HG02623 (cell line): Measurements from ENCODE around the gene LCNL1.

Source experiments
- ATAC-seq: cut with Tn5 transposase; IDR thresholded peaks from one replicate; pipeline ENCODE4 v1.9.1; 2021; ENCODE audit warnings: moderate library complexity; ENCODE audit not compliant: unreplicated experiment

LCNL1 gene

GRCh38 chr9:136946228-136947027 is 36.4 kb upstream of the LCNL1 start:
- no peak for ATAC-seq

- no peak for ATAC-seq
These were observed 35.5 kb upstream of the LCNL1 start for GRCh38 chr9:136947028-136947891.

- no peak for ATAC-seq
These were observed 34.8 kb upstream of the LCNL1 start for GRCh38 chr9:136947955-136948510.

GRCh38 chr9:136949239-136949816 is 33.5 kb upstream of the LCNL1 start:
- ATAC-seq = no peak

- peak; percentile 72 for ATAC-seq
These were observed 32.8 kb upstream of the LCNL1 start for GRCh38 chr9:136949817-136950655.

GRCh38 chr9:136950656-136951276 is 32.0 kb upstream of the LCNL1 start:
- ATAC-seq = no peak

GRCh38 chr9:136951541-136952320 is 31.1 kb upstream of the LCNL1 start, which contains the start of gene LCN12:
Gene LCN12 (plus strand): TSS chr9:136952273. CDS start chr9:136952328, 55 bp downstream.
- no peak for ATAC-seq

GRCh38 chr9:136952321-136952850 is 30.4 kb upstream of the LCNL1 start:
- no peak for ATAC-seq

GRCh38 chr9:136952876-136953770 is 29.7 kb upstream of the LCNL1 start:
- no peak for ATAC-seq

GRCh38 chr9:136953771-136954269 is 29.0 kb upstream of the LCNL1 start:
- no peak for ATAC-seq

GRCh38 chr9:136954270-136955083 is 28.3 kb upstream of the LCNL1 start:
- ATAC-seq = no peak

GRCh38 chr9:136955202-136955942 is 27.4 kb upstream of the LCNL1 start:
- no peak for ATAC-seq

GRCh38 chr9:136955943-136956335 is 26.9 kb upstream of the LCNL1 start:
- no peak for ATAC-seq

- no peak for ATAC-seq
These were observed 26.2 kb upstream of the LCNL1 start for GRCh38 chr9:136956604-136957003.

GRCh38 chr9:136957461-136957860 is 25.3 kb upstream of the LCNL1 start:
- ATAC-seq = no peak

GRCh38 chr9:136957901-136958300 is 24.9 kb upstream of the LCNL1 start:
- ATAC-seq = no peak
